Keratinocyte (primary cell): ENCODE results near the gene MRPL28. TPM values are rescaled to one million over a fixed set of nuclear protein-coding genes. Genes with fewer than 3 reads are reported as not detected.

Source experiments
- DNase-seq: peaks from one replicate; pipeline ENCODE4 v3.0.0-alpha.2; 2011; ENCODE audit warnings: low read depth, missing footprints, low spot score
- FAIRE-seq: peaks from 2 replicates; lab custom pipeline; 2011; peaks lifted over from hg19 to GRCh38; lab: Jason Lieb, UNC
- H2AFZ ChIP-seq: 2 replicates; pipeline ENCODE4 v1.6.0; 2012; ENCODE audit warnings: low read length, control low read depth, inconsistent platforms; ENCODE audit not compliant: control insufficient read depth
- H3K27ac ChIP-seq: 2 replicates; pipeline ENCODE4 v1.5.1; 2011; ENCODE audit warnings: low read length; ENCODE audit not compliant: control insufficient read depth, insufficient read depth
- H3K27me3 ChIP-seq: 3 replicates; pipeline ENCODE4 v1.6.0; 2011; ENCODE audit warnings: low read length; ENCODE audit not compliant: control insufficient read depth, insufficient read depth; ENCODE audit errors: extremely low read depth
- H3K36me3 ChIP-seq, 2 experiments: 2 replicates in 1 of 2; 3 replicates in 1 of 2; pipeline ENCODE4 v1.5.1; 2011; ENCODE audit warnings: low read length in 2 of 2, mild to moderate bottlenecking in 1 of 2; ENCODE audit not compliant: control insufficient read depth in 2 of 2, insufficient read depth in 2 of 2; ENCODE audit errors: extremely low read depth in 1 of 2
- H3K4me1 ChIP-seq: 3 replicates; pipeline ENCODE4 v1.5.1; 2011; ENCODE audit warnings: low read length; ENCODE audit not compliant: control insufficient read depth, insufficient read depth; ENCODE audit errors: extremely low read depth
- H3K4me2 ChIP-seq: 3 replicates; pipeline ENCODE4 v1.6.0; 2011; ENCODE audit warnings: low read depth, low read length; ENCODE audit not compliant: control insufficient read depth, insufficient read depth; ENCODE audit errors: extremely low read depth
- H3K4me3 ChIP-seq, 3 experiments: fragments of 200-600 bp in 1 of 3; sonication (generic) in 1 of 3; 2 replicates in 2 of 3; 3 replicates in 1 of 3; pipeline ENCODE4 v1.5.1; 2011 to 2016; ENCODE audit warnings: low read length in 3 of 3, mild to moderate bottlenecking in 3 of 3, control low read depth in 2 of 3, inconsistent platforms in 1 of 3, low read depth in 1 of 3, mixed read lengths in 1 of 3, mixed run types in 1 of 3, moderate library complexity in 1 of 3; ENCODE audit not compliant: control insufficient read depth in 2 of 3, insufficient read depth in 2 of 3; ENCODE audit errors: extremely low read depth in 1 of 3
- H3K79me2 ChIP-seq: 2 replicates; pipeline ENCODE4 v1.6.0; 2012; ENCODE audit warnings: low read length; ENCODE audit not compliant: control insufficient read depth, insufficient read depth
- H3K9ac ChIP-seq: 3 replicates; pipeline ENCODE4 v1.6.0; 2011; ENCODE audit warnings: low read length; ENCODE audit not compliant: control insufficient read depth, insufficient read depth; ENCODE audit errors: extremely low read depth
- H3K9me1 ChIP-seq: 3 replicates; pipeline ENCODE4 v1.6.0; 2011; ENCODE audit warnings: low read length; ENCODE audit not compliant: control insufficient read depth, insufficient read depth; ENCODE audit errors: extremely low read depth
- H3K9me3 ChIP-seq: 2 replicates; pipeline ENCODE4 v1.5.1; 2012; ENCODE audit warnings: low read depth, low read length; ENCODE audit not compliant: control insufficient read depth
- H4K20me1 ChIP-seq: 3 replicates; pipeline ENCODE4 v1.6.0; 2011; ENCODE audit warnings: low read length; ENCODE audit not compliant: control insufficient read depth, insufficient read depth; ENCODE audit errors: extremely low read depth
- CTCF ChIP-seq, 3 experiments: IDR thresholded peaks in 1 of 3; conservative IDR thresholded peaks in 1 of 3; optimal IDR thresholded peaks in 1 of 3; 2 replicates in 2 of 3; 3 replicates in 1 of 3; pipeline versions ENCODE3 to v1.5.1; 2011; ENCODE audit warnings: low read length in 3 of 3, mild to moderate bottlenecking in 3 of 3, moderate library complexity in 2 of 3, control low read depth in 1 of 3, inconsistent platforms in 1 of 3; ENCODE audit not compliant: insufficient read depth in 2 of 3; ENCODE audit errors: extremely low read depth in 1 of 3
- EZH2 ChIP-seq: IDR thresholded peaks from one replicate; pipeline ENCODE4 v1.6.1; 2012; ENCODE audit warnings: inconsistent platforms, mild to moderate bottlenecking, low read length, moderate library complexity
- dilution Hi-C: fragments of 300-500 bp; cut with MboI; formaldehyde crosslinking; loops from one replicate; pipeline ENCODE4 v1.7.0; 2020; ENCODE audit warnings: low sequenced_read_pairs; ENCODE audit not compliant: extremely low pct_ligation_motif_present
- polyA plus RNA-seq, 5 experiments: library from polyadenylated mRNA; depleted of rRNA in 3 of 5; stranded (reverse) in 3 of 5; stranded (forward) in 1 of 5; unstranded in 1 of 5; fragments of >200 nt; gene quantifications; 1 replicate in 1 of 5; 2 replicates in 3 of 5; 3 replicates in 1 of 5; pipeline versions ENCODE4 v1.2.1 to v1.2.3, GENCODE V29; 2011 to 2012; ENCODE audit warnings: missing spikeins in 2 of 5, low read depth in 1 of 5, low replicate concordance in 1 of 5

Gene MRPL28
- polyA plus RNA-seq, 1 donor (not counting 4 experiments of a cell fraction or from before 2014, with no cell fraction given): 115 TPM

- FAIRE-seq (no peak), DNase-seq (no peak)
- H4K20me1 ChIP-seq: peaks cover 42% of the 10 kb centered on the region
- no peak overlapping the region for H3K4me3 ChIP-seq
- H3K4me1 ChIP-seq: peaks cover 5% of the 10 kb centered on the region
- no peak for TF ChIP-seq CTCF (optimal IDR thresholded peaks at IDR 0.05 in 1 of 3, IDR thresholded peaks at IDR 0.05 in 1 of 3, conservative IDR thresholded peaks at IDR 0.05 in 1 of 3; ENCODE audit: extremely low read depth in 1 of 3, insufficient read depth in 2 of 3, low read length in 3 of 3)
- TF ChIP-seq EZH2: no peak
- no peak overlapping the region for H3K4me2 ChIP-seq
- H3K79me2 ChIP-seq: peaks cover 78% of the 10 kb centered on the region
- dilution Hi-C loops: no loop called here
- H3K9me1 ChIP-seq: no peaks in the 10 kb centered on the region
- peaks cover 4 to 9% of the 10 kb centered on the region in 2 experiments for H3K36me3 ChIP-seq
- no peaks in the 10 kb centered on the region for H3K9me3 ChIP-seq
- no peaks in the 10 kb centered on the region for H3K27me3 ChIP-seq
- H3K9ac ChIP-seq: peak overlapping the region; percentile 9
- no peak overlapping the region for H3K27ac ChIP-seq
- no peak overlapping the region for H2AFZ ChIP-seq
Measured at GRCh38 chr16:324451-325334, 45.6 kb downstream of the MRPL28 start.

GRCh38 chr16:324201-324450 lies 46.2 kb downstream of the MRPL28 start:
- H2AFZ ChIP-seq: no peak overlapping the region
- TF ChIP-seq CTCF (optimal IDR thresholded peaks at IDR 0.05 in 1 of 3, IDR thresholded peaks at IDR 0.05 in 1 of 3, conservative IDR thresholded peaks at IDR 0.05 in 1 of 3; ENCODE audit: extremely low read depth in 1 of 3, insufficient read depth in 2 of 3, low read length in 3 of 3) (no peak), EZH2 (no peak)
- peaks cover 5% of the 10 kb centered on the region for H3K4me1 ChIP-seq
- no peaks in the 10 kb centered on the region for H3K9me1 ChIP-seq
- H3K27ac ChIP-seq: no peak overlapping the region
- DNase-seq: no peak
- H3K9ac ChIP-seq: no peak overlapping the region
- H3K36me3 ChIP-seq: peaks cover 5 to 9% of the 10 kb centered on the region in 2 experiments
- H3K27me3 ChIP-seq: no peaks in the 10 kb centered on the region
- no peaks in the 10 kb centered on the region for H3K9me3 ChIP-seq
- no peak overlapping the region for H3K4me2 ChIP-seq
- H4K20me1 ChIP-seq: peaks cover 42% of the 10 kb centered on the region
- no peak for FAIRE-seq
- dilution Hi-C loops: no loop called here
- no peak overlapping the region for H3K4me3 ChIP-seq
- peaks cover 82% of the 10 kb centered on the region for H3K79me2 ChIP-seq
